Naive B cell (primary cell): ENCODE data around the gene MYO1D. TPM values are rescaled to one million over a fixed set of nuclear protein-coding genes. Genes with fewer than 3 reads are reported as not detected.
A peak's percentile ranks its signal among the peaks of the same experiment; 100 is the strongest.

ENCODE experiments used
- ATAC-seq, 2 donors: fragments of 150-1000 bp; cut with Tn5 transposase; 2 replicates each; pipeline ENCODE4 v1.10.0; 2021; ENCODE audit warnings: low read depth in 2 of 2, mild to moderate bottlenecking in 2 of 2, moderate library complexity in 2 of 2
- DNase-seq: peaks from one replicate; pipeline ENCODE4 v3.0.0; 2022
- H3K27ac Mint-ChIP-seq, 6 donors: one replicate each; pipeline ENCODE4 v1.8.0; 2020 to 2022; ENCODE audit warnings: mild to moderate bottlenecking in 6 of 6, mixed read lengths in 6 of 6, moderate library complexity in 5 of 6, inconsistent platforms in 2 of 6
- H3K27me3 Mint-ChIP-seq, 3 donors: one replicate each; pipeline ENCODE4 v1.8.0; 2021 to 2022; ENCODE audit warnings: mixed read lengths in 3 of 3, mild to moderate bottlenecking in 1 of 3
- H3K36me3 Mint-ChIP-seq, 2 donors: one replicate each; pipeline ENCODE4 v1.8.0; 2020 to 2022; ENCODE audit warnings: mixed read lengths in 2 of 2, inconsistent platforms in 1 of 2, mild to moderate bottlenecking in 1 of 2
- H3K4me1 Mint-ChIP-seq, 3 donors: one replicate each; pipeline ENCODE4 v1.8.0; 2020 to 2022; ENCODE audit warnings: mixed read lengths in 3 of 3, inconsistent platforms in 1 of 3, mild to moderate bottlenecking in 1 of 3, moderate library complexity in 1 of 3
- H3K4me3 Mint-ChIP-seq, 8 donors: one replicate each; pipeline ENCODE4 v1.8.0; 2020 to 2022; ENCODE audit warnings: mild to moderate bottlenecking in 8 of 8, mixed read lengths in 8 of 8, moderate library complexity in 8 of 8, inconsistent platforms in 2 of 8
- H3K9me3 Mint-ChIP-seq, 7 donors: one replicate each; pipeline ENCODE4 v1.8.0; 2020 to 2022; ENCODE audit warnings: mixed read lengths in 7 of 7, mild to moderate bottlenecking in 5 of 7, inconsistent platforms in 2 of 7, moderate library complexity in 1 of 7
- polyA plus RNA-seq, 6 donors: library from polyadenylated mRNA; unstranded; fragments of 300-500 nt; fragmentation: Illumina TruSeq; gene quantifications; one replicate each; pipeline ENCODE4 v1.2.3, GENCODE V29; 2021; ENCODE audit warnings: low read depth in 6 of 6

The MYO1D gene
- polyA plus RNA-seq, 6 donors from 2014 or later, result 1.9 to 3.7 (median 2.6) TPM

GRCh38 chr17:32634167-32634566 is 242.8 kb downstream of the MYO1D start:
- ATAC-seq (no peak), DNase-seq (no peak)
- no peaks in the 10 kb centered on the region for H3K27me3 Mint-ChIP-seq
- peaks cover 0 to 10% of the 10 kb centered on the region in 2 donors for H3K36me3 Mint-ChIP-seq
- H3K9me3 Mint-ChIP-seq, result no peaks in the 10 kb centered on the region
- no peaks in the 10 kb centered on the region for H3K4me1 Mint-ChIP-seq
- no peak overlapping the region for H3K4me3 Mint-ChIP-seq
- H3K27ac Mint-ChIP-seq, result no peak overlapping the region

- no peak for DNase-seq
- H3K4me1 Mint-ChIP-seq, result no peaks in the 10 kb centered on the region
Measured at GRCh38 chr17:32631341-32632096, 245.4 kb downstream of the MYO1D start.

GRCh38 chr17:32629563-32630190 is 247.2 kb downstream of the MYO1D start:
- no peaks in the 10 kb centered on the region for H3K27me3 Mint-ChIP-seq

More at GRCh38 chr17:32631341-32632096, 245.4 kb downstream of the MYO1D start:
- H3K9me3 Mint-ChIP-seq, result no peaks in the 10 kb centered on the region
- no peaks in the 10 kb centered on the region for H3K27me3 Mint-ChIP-seq
- ATAC-seq, result no peak
- no peaks in the 10 kb centered on the region for H3K36me3 Mint-ChIP-seq
- H3K4me3 Mint-ChIP-seq, result no peak overlapping the region
- H3K27ac Mint-ChIP-seq, result no peak overlapping the region

GRCh38 chr17:32628271-32629044 is 248.5 kb downstream of the MYO1D start:
- no peaks in the 10 kb centered on the region for H3K27me3 Mint-ChIP-seq
- no peak overlapping the region for H3K4me3 Mint-ChIP-seq
- no peaks in the 10 kb centered on the region for H3K9me3 Mint-ChIP-seq
- no peaks in the 10 kb centered on the region for H3K4me1 Mint-ChIP-seq
- H3K36me3 Mint-ChIP-seq, result no peaks in the 10 kb centered on the region
- no peak overlapping the region for H3K27ac Mint-ChIP-seq
- ATAC-seq, result no peak
- DNase-seq, result no peak

More at GRCh38 chr17:32629563-32630190, 247.2 kb downstream of the MYO1D start:
- no peaks in the 10 kb centered on the region for H3K36me3 Mint-ChIP-seq
- no peaks in the 10 kb centered on the region for H3K4me1 Mint-ChIP-seq
- no peak overlapping the region for H3K4me3 Mint-ChIP-seq
- no peak for DNase-seq
- no peaks in the 10 kb centered on the region for H3K9me3 Mint-ChIP-seq
- no peak for ATAC-seq
- H3K27ac Mint-ChIP-seq, result no peak overlapping the region

- ATAC-seq, result no peak
- peaks cover 0 to 2% of the 10 kb centered on the region in 2 donors for H3K36me3 Mint-ChIP-seq
- no peaks in the 10 kb centered on the region for H3K4me1 Mint-ChIP-seq
- H3K4me3 Mint-ChIP-seq, result no peak overlapping the region
- DNase-seq, result no peak
- no peaks in the 10 kb centered on the region for H3K9me3 Mint-ChIP-seq
- H3K27me3 Mint-ChIP-seq, result no peaks in the 10 kb centered on the region
- no peak overlapping the region for H3K27ac Mint-ChIP-seq
Measured at GRCh38 chr17:32627239-32627996, 249.5 kb downstream of the MYO1D start.

- DNase-seq, result no peak
- no peak for ATAC-seq
- Mint-ChIP-seq H3K36me3 (peaks cover 0 to 5% of the 10 kb centered on the region in 2 donors), H3K9me3 (no peaks in the 10 kb centered on the region), H3K27me3 (no peaks in the 10 kb centered on the region), H3K27ac (no peak overlapping the region), H3K4me1 (no peaks in the 10 kb centered on the region), H3K4me3 (no peak overlapping the region)
Measured at GRCh38 chr17:32626379-32626791, 250.5 kb downstream of the MYO1D start.

GRCh38 chr17:32625971-32626370 is 251.0 kb downstream of the MYO1D start:
- no peak overlapping the region for H3K4me3 Mint-ChIP-seq
- no peaks in the 10 kb centered on the region for H3K9me3 Mint-ChIP-seq
- H3K4me1 Mint-ChIP-seq, result no peaks in the 10 kb centered on the region
- H3K27me3 Mint-ChIP-seq, result no peaks in the 10 kb centered on the region
- DNase-seq (no peak), ATAC-seq (no peak)
- H3K27ac Mint-ChIP-seq, result peak overlapping the region in 1 of 6 donors; percentile 69
- H3K36me3 Mint-ChIP-seq, result peaks cover 0 to 5% of the 10 kb centered on the region in 2 donors

GRCh38 chr17:32623196-32623595 is 253.7 kb downstream of the MYO1D start:
- H3K27ac Mint-ChIP-seq, result no peak overlapping the region
- H3K36me3 Mint-ChIP-seq, result peaks cover 0 to 5% of the 10 kb centered on the region in 2 donors
- ATAC-seq, result no peak
- no peak overlapping the region for H3K4me3 Mint-ChIP-seq
- H3K27me3 Mint-ChIP-seq, result no peaks in the 10 kb centered on the region
- H3K9me3 Mint-ChIP-seq, result no peaks in the 10 kb centered on the region
- H3K4me1 Mint-ChIP-seq, result no peaks in the 10 kb centered on the region
- no peak for DNase-seq

- peak overlapping the region in 1 of 6 donors; percentile 48 for H3K27ac Mint-ChIP-seq
Measured at GRCh38 chr17:32622540-32622939, 254.4 kb downstream of the MYO1D start.

GRCh38 chr17:32621612-32622312 is 255.2 kb downstream of the MYO1D start:
- H3K36me3 Mint-ChIP-seq, result peaks cover 0 to 5% of the 10 kb centered on the region in 2 donors
- DNase-seq, result no peak
- peak overlapping the region in 1 of 6 donors; percentile 54 for H3K27ac Mint-ChIP-seq
- H3K27me3 Mint-ChIP-seq, result no peaks in the 10 kb centered on the region
- no peak for ATAC-seq
- no peaks in the 10 kb centered on the region for H3K9me3 Mint-ChIP-seq
- H3K4me3 Mint-ChIP-seq, result no peak overlapping the region
- no peaks in the 10 kb centered on the region for H3K4me1 Mint-ChIP-seq

More at GRCh38 chr17:32622540-32622939, 254.4 kb downstream of the MYO1D start:
- Mint-ChIP-seq H3K36me3 (peaks cover 0 to 5% of the 10 kb centered on the region in 2 donors), H3K4me1 (no peaks in the 10 kb centered on the region), H3K27me3 (no peaks in the 10 kb centered on the region), H3K9me3 (no peaks in the 10 kb centered on the region), H3K4me3 (no peak overlapping the region)
- no peak for ATAC-seq
- DNase-seq, result no peak

GRCh38 chr17:32615326-32615725 is 261.6 kb downstream of the MYO1D start:
- Mint-ChIP-seq H3K9me3 (no peaks in the 10 kb centered on the region), H3K27me3 (no peaks in the 10 kb centered on the region), H3K36me3 (no peaks in the 10 kb centered on the region), H3K27ac (no peak overlapping the region), H3K4me3 (no peak overlapping the region), H3K4me1 (no peaks in the 10 kb centered on the region)
- DNase-seq, result no peak
- no peak for ATAC-seq

- Mint-ChIP-seq H3K27me3 (no peaks in the 10 kb centered on the region), H3K36me3 (no peaks in the 10 kb centered on the region)
- no peak for ATAC-seq
Measured at GRCh38 chr17:32610943-32611342, 266.0 kb downstream of the MYO1D start.

More at GRCh38 chr17:32610943-32611342, 266.0 kb downstream of the MYO1D start:
- Mint-ChIP-seq H3K4me1 (peaks cover 7 to 9% (median 8%) of the 10 kb centered on the region in 3 donors), H3K9me3 (no peaks in the 10 kb centered on the region), H3K4me3 (no peak overlapping the region), H3K27ac (peak overlapping the region in 1 of 6 donors; percentile 36)
- DNase-seq, result no peak
